ENCODE data around the gene MEGF11.

DNA sequence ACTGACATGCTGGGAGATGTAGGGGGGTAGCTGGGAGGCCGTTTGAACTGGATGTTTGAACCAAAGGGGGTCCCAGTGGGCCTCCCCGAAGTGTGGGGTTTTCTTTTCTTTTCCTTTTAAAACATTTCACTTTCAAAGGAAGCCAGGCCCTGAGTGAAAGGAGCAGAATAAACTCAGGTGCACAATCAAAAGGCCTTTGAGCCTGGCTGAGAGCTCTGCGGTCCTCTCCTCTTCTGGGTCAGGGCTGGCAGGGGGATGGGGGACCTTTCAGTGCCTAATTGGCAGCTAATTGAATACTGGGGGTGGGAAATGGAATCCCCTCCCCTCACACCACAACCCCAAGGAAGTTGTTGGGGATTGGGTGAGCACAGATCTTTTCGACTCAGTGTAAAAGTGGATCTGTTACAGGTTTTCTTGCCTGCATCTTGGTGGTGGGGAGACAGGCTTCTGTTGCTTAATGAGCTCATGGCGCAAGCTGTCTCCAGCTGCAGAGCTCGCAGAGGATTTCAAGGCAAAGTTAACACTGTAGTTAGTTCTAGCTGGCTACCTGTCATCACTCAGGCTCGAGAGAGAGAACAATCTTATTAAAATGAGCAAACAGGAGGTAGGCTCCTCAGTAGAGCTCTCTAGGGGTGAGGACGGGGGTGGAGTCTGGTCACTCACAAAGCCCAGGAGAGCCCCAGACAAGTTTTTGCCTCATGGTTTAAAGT, 251.7 kb downstream of the MEGF11 start:
- TF ChIP-seq, protein P1, sequence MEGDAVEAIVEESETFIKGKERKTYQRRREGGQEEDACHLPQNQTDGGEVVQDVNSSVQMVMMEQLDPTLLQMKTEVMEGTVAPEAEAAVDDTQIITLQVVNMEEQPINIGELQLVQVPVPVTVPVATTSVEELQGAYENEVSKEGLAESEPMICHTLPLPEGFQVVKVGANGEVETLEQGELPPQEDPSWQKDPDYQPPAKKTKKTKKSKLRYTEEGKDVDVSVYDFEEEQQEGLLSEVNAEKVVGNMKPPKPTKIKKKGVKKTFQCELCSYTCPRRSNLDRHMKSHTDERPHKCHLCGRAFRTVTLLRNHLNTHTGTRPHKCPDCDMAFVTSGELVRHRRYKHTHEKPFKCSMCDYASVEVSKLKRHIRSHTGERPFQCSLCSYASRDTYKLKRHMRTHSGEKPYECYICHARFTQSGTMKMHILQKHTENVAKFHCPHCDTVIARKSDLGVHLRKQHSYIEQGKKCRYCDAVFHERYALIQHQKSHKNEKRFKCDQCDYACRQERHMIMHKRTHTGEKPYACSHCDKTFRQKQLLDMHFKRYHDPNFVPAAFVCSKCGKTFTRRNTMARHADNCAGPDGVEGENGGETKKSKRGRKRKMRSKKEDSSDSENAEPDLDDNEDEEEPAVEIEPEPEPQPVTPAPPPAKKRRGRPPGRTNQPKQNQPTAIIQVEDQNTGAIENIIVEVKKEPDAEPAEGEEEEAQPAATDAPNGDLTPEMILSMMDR (tag by site-specific recombination; IDR thresholded peaks at IDR 0.05), result no peak
- TF ChIP-seq ZNF140 (tag by site-specific recombination; IDR thresholded peaks at IDR 0.05), result no peak
- no peak for TF ChIP-seq TRIM28 (IDR thresholded peaks at IDR 0.05; ENCODE audit: borderline replicate concordance, low read length)
- no peak for TF ChIP-seq YY1 (tag by site-specific recombination; IDR thresholded peaks at IDR 0.05)
- TF ChIP-seq ZNF830 (tag by site-specific recombination; IDR thresholded peaks at IDR 0.05; ENCODE audit: low read depth), result no peak
- no peak for TF ChIP-seq SCRT2 (tag by site-specific recombination; IDR thresholded peaks at IDR 0.05)
- TF ChIP-seq ZNF785 (tag by site-specific recombination; IDR thresholded peaks at IDR 0.05), result no peak
- TF ChIP-seq, protein P2, sequence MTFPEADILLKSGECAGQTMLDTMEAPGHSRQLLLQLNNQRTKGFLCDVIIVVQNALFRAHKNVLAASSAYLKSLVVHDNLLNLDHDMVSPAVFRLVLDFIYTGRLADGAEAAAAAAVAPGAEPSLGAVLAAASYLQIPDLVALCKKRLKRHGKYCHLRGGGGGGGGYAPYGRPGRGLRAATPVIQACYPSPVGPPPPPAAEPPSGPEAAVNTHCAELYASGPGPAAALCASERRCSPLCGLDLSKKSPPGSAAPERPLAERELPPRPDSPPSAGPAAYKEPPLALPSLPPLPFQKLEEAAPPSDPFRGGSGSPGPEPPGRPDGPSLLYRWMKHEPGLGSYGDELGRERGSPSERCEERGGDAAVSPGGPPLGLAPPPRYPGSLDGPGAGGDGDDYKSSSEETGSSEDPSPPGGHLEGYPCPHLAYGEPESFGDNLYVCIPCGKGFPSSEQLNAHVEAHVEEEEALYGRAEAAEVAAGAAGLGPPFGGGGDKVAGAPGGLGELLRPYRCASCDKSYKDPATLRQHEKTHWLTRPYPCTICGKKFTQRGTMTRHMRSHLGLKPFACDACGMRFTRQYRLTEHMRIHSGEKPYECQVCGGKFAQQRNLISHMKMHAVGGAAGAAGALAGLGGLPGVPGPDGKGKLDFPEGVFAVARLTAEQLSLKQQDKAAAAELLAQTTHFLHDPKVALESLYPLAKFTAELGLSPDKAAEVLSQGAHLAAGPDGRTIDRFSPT (tag by site-specific recombination; IDR thresholded peaks at IDR 0.05), result no peak
- TF ChIP-seq, protein P3, sequence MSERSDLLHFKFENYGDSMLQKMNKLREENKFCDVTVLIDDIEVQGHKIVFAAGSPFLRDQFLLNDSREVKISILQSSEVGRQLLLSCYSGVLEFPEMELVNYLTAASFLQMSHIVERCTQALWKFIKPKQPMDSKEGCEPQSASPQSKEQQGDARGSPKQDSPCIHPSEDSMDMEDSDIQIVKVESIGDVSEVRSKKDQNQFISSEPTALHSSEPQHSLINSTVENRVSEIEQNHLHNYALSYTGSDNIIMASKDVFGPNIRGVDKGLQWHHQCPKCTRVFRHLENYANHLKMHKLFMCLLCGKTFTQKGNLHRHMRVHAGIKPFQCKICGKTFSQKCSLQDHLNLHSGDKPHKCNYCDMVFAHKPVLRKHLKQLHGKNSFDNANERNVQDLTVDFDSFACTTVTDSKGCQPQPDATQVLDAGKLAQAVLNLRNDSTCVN (tag by site-specific recombination; optimal IDR thresholded peaks at IDR 0.05), result no peak
- TF ChIP-seq ZSCAN30 (tag by site-specific recombination; IDR thresholded peaks at IDR 0.05), result no peak
- no peak for TF ChIP-seq ZBTB21 (tag by site-specific recombination; IDR thresholded peaks at IDR 0.05)
- no peak for TF ChIP-seq ZNF174 (tag by site-specific recombination; IDR thresholded peaks at IDR 0.05)
- no peak for TF ChIP-seq OSR2 (tag by site-specific recombination; IDR thresholded peaks at IDR 0.05)
- TF ChIP-seq ZNF335 (tag by site-specific recombination; conservative IDR thresholded peaks at IDR 0.05), result no peak
